ACHN (cell line): ENCODE data around the gene SEC14L3.
A peak's percentile ranks its signal among the peaks of the same experiment; 100 is the strongest.
"Not testable (repeated sequence)": the region's sequence is repeated elsewhere in the genome, so short reads cannot be mapped to it uniquely, and the experiment has no call there.

ENCODE experiments used
- DNase-seq: peaks from one replicate; pipeline ENCODE4 v3.0.0-alpha.2; 2015
- in situ Hi-C: cut with HindIII; loops from 2 replicates; pipeline ENCODE4 v1.10.0; 2017; ENCODE audit warnings: low sequenced_read_pairs, low pct_ligation_motif_present, low pct_unique_long_range_greater_than_20kb

SEC14L3 gene

DNA sequence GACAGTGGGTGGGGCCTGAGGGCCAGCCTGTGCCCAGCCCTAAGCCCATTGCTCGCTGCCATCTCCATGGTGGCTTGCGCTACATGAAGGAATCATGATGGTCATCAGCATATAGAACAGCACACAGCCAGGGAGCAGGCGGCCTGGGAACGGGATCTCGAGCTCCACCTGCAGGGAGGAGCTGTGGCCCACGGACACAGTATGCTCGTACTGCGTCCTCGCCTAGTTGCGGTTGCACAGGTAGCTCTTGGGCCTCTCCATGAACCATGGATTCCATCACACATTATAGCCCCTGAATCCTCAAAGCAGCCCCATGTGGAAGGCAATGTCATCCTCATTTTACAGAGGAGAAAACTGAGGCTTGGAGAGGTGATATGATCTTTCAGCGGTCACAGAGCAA, 18.6 kb upstream of the SEC14L3 start:
- in situ Hi-C loops: no loop called here
- no peak for DNase-seq

DNA sequence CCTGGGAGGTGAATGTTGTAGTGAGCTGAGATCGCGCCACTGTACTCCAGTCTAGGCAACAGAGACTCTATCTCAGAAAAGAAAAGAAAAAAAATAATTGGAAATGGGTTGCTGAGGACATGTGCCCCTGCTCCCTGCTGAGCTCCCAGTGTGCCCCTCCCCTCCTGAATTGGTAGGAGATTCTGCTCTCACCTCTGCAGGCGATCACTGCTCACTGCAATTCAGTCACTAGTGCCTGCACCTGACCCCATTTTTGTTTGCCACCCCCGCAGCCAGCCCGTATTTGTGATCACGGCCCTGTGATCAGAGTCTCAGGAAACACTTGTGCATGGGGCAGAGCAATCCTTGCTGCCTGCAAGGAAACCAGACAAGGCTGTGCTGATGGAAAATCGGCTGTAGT, 16.3 kb upstream of the SEC14L3 start:
- no peak for DNase-seq
- in situ Hi-C loops: no loop called here

DNA sequence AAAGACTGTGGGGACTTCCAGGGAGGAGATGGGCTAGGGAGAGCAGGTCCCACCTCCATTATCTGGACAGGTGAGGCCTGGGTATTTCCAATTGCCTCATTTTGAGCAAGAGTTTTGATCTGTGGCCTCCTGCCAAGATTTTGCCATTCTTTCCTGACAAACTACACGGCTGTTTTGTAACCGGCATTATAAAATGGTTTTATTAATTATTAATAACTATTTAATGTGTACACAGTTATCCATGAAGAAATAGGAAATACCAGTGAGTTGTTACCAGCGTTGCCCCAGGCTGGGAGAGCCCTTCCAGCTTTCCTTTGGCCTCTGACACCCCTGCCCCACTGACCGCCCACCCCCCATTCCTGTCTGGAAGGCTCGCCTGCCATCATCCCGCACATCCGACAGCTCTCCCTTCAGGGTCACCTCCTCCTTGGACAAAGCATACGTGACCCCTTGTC, 14.9 kb upstream of the SEC14L3 start:
- in situ Hi-C loops: no loop called here
- no peak for DNase-seq

DNA sequence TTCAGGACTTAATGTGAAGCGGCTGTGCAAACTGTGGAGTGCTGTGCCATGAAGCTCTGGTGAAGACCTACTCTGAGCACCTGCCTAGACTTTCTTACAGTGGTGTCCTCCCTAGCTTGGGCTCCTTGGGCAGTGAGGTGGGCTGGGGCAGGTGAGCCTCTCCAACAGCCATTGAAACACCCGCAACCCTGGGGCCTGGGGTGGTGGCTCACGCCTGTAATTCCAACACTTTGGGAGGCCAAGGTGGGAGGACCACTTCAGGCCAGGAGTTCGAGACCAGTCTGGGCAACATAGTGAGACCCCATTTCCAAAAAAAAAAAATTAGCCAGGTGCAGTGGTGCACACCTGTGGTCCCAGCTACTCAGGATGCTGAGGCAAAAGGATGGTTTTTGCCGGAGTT, 14.3 kb upstream of the SEC14L3 start:
- in situ Hi-C loops: no loop called here
- DNase-seq: no peak

DNA sequence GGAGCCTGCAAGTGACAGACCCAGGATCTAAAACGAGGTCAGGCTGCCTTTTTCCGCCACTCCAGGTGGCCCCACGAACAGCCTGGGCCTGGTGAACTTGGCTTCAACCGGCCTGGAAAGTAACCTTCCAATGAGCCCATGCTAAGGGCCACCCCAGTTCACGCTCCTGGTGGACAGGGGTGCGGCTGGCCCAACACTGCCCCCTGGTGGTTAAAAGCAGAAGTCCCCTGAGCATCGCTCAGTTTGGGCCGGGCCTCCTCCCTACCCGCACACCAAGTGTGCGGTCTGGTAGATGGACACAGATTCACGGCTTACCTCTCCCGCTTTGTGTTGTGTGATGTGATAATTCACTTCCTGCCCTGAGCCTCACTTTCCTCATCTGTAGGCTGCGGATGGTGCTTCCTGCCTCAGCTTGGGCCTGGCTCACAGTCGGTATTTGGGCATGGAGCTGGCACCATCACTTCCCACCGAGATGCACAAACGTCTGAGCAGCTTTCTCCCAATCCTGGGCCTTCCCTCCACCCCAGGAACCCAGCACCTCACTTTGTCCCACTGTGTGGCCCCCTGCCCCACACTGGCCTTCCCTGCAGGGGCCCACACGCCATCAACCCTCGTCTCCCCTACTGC, 13.7 kb upstream of the SEC14L3 start:
- peak; percentile 47 for DNase-seq
- in situ Hi-C loops: no loop called here

DNA sequence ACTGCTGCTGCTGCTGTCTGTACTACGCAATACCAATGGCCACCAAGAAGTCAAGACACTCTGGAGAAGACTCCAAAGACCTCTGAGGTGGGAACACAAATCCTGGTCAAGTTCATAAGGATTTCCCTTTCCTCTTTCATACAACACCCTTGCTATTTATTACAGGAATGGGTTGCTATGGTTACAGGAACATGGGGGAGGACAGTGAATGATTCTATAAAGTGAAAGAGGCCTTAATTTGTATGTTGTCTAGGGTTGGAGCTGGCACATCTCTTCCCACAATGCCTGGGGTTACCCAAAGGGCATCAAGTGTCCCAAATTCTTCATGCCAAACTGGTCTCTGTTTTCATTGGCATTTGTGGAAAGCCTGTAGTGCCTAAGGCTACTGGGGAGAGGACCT, 11.4 kb upstream of the SEC14L3 start:
- DNase-seq: no peak
- in situ Hi-C loops: no loop called here

DNA sequence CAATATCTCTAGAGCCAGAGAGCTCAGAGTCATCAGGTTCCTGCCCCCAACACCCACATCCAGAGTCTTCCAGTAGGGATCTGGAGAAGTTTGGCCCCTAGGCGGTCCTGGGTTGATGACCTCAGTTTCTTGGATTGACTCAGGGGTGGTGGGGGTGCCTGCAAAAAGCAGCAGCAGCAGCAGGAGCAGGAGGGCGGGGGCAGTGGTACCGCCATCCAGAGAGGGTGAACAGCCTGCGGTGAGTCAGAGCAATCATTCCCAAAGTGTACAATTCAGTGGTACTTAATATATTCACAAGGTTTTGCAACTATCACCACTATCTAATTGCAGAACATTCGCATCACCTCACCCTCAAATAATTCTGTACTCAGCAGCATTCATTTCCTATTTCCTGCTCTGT, 9.9 kb upstream of the SEC14L3 start:
- no peak for DNase-seq
- in situ Hi-C loops: no loop called here

DNA sequence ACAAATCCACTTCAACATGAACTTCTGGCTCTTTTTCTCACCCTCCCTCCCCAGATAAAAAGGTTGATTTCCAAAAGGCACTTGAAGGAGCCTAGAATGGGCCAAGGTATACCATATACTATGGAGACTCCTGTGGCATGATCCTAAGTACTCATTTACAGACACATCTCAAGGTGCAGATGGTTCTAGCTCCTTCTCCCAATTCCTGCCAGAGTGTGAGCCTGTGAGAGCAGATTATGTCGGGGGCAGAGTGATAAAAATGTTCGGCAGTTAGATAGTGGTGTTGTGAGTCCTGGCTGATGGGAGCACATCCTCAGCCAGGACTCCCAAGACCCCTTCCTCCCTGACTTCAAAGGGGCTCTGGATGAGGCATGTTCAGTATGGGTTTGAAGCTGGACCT, 8.2 kb upstream of the SEC14L3 start:
- no peak for DNase-seq
- in situ Hi-C loops: no loop called here

DNA sequence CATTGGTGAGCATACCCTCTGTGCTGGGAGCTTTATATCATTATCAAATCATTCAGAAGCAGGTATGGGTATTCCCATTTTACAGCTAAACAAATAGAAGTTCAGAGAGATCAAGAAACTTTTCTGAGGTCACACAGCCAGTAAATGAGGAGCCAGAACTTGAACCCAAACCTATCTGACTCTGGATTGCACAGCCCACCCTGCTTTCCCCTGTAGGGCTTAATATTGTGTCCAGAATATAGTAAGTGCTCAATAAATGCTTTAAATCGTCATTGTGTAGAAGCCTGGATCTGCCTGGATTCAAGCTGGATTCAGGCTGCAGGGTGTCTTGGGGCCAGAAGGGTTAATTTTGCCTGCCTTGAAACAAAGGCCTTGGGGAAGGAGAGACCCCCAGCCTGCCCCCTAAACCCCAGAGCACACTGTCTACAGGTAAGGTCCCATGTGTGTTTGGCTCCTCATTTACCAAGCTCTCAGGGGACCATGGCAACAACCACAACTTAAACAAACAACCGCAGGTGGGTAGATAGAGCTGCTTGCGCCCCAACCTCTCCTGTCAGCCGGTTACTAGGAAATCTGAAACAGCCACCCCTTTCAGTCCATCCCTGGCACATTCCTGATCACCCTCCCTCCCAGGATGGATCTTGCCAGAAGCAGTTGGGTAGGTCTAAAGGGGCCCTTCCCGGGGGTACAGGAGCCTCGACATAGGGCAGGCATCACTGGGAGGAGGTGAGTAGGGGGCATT, 3.0 kb upstream of the SEC14L3 start:
- no peak for DNase-seq
- in situ Hi-C loops: no loop called here

DNA sequence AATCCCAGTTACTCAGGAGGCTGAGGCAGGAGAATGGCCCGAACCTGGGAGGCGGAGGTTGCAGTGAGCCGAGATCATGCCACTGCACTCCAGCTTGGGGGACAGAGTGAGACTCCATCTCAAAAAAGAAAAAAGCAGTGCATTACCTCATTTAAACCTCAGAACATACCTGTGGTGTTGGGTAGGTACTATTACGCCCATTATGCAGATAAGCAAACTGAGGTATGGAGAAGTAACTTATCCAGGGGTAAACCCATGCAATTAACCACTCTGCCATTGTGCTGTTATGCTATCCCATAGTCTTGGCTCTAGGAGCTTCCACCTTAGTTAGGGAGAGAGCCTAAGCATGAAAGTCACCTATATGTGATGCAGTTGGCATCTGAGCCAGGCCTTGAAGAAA, 2.3 kb upstream of the SEC14L3 start:
- DNase-seq: no peak
- in situ Hi-C loops: no loop called here

DNA sequence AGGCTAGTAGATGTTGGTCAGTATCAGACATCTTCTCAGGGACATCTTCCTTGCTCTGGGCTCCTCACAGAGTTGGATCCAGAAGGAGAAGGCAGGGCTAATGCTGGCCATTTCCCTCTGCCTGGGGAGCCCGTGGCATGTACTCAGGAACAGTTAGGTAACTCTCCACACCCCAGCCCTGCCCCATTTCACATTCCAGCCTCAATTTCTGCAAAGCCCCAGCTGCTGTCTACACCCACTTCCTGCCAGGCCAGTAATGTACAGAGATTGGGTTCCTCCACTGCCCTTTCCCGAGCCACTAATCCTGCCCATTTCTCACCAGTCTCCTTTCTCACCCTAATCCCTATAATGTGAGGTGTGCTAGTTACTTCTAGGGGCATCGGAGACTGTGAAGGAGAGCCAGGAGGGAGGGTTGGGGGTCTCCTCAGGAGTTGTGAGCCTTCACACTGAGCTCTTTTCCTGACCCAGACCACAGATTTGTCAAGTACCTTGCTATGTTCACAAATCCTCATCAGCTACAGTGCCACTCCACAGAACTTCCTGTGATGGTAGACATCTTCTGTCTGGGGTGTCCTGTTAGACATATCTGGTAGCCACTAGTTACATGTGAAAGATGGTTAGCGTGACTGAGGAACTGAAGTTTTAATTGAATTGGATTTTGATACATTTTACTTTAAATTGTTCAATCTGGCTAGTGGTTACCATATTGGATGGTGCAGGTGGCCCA, 1.3 kb upstream of the SEC14L3 start:
- no peak for DNase-seq
- in situ Hi-C loops: no loop called here

DNA sequence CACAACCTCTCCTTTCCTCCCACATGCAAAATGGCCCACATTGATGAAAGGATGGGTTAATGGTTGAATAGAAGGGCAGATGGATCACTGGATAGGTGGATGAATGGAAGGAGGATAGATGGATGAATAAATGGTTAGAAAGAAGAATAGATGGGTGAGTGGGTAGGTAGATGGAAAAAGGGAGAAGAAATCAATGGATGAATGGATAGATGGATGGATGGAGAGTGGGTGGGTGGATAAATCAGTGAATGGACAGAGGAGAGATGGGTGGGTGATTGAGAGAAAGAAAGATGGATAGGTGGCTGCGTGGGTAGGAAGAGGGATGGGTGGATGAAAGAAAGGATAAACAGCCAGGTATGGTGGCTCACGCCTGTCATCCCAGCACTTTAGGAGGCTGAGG, 1.2 kb downstream of the SEC14L3 start:
- no peak for DNase-seq
- in situ Hi-C loops: no loop called here

DNA sequence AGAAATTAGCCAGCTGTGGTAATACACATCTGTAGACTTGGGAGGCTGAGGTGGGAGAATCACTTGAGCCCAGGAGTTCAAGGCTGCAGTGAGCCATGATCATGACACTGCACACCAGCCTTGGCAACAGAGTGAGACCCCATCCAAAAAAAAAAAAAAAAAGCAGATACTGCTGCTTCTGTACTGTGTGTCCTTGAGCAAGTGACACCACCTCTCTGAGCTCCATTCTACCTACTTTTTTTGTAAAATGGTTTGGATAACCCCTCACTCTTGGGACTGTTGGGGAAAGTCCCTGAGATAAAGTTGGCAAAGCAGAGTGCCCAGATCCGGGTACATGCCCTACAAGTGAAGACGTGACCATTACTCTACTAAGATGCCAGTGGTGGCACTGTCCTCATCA, 2.7 kb downstream of the SEC14L3 start:
- in situ Hi-C loops: no loop called here
- no peak for DNase-seq

DNA sequence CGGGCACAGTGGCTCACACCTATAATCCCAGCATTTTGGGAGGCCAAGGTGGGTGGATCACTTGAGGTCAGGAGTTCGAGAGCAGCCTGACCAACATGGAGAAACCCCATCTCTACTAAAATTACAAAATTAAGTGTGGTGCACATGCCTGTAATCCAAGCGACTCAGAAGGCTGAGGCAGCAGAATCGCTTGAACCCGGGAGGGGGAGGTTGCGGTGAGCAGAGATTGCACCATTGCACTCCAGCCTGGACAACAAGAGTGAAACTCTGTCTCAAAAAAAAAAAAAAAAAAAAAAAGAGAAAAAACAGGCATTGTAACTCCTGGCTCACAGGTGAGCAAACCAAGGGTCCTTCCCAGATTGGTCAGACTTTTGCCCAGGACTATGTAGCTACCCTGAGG, 11.3 kb downstream of the SEC14L3 start:
- in situ Hi-C loops, DNase-seq: not testable (repeated sequence)

DNA sequence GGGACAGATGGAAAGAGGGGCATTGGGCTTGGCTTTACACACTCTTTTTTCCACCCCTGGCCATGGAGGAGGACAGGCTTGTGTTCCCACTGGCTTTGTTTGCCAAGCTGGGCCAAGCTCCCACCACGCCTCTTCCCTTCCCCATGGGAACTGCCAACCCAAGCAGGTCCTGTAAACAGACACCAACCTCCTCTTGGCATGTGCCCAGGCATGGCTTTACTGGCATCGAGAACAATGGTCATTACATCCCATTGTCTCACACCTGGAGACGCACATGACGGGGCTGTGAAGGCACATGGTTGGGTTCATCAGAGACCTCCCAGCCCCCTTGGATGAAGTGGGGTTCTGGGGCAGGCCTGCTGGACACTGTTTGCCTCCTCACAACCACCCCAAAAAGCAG, 11.7 kb downstream of the SEC14L3 start:
- in situ Hi-C loops: no loop called here
- no peak for DNase-seq

DNA sequence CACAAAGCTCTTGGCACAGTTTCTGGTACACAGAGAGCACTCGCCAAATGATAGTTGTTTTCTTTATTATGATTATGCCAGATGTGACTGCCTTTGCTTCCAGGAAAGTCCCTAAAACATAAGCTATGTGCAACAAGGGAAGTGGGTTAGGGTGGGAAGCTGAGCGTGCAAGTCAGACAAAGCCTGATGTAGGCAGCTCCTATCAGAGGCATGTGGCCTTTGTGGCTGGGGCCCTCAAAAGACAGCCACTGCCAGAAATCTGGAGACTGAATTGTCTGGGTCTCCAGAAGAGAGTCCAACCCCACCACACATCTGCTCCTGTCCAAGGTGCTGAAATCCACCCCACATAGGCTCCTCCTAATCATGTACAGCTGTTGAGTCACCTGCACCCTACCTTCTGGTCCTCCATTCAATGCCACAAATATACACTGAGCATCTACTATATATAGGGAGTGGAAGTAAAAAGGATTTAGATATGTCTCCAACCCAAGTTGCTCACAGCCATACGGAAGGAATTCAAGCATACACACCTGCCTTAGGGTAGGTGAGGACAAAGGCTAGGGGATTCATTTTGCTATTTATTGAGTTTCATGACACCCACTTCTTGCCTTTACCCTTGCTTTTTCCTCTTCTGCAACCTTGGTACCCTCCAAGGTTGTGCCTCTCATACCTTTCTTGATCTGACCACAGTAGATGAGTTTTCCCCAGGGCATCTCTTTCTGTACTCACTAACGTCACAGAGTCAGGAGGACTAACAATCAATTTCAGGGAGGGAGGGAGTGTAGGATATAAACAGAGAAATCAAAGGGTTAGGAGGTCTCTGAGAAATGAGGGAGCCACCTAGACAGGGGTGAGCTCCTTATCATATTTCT, 12.4 kb downstream of the SEC14L3 start:
- peak; percentile 30 for DNase-seq
- in situ Hi-C loops: no loop called here

DNA sequence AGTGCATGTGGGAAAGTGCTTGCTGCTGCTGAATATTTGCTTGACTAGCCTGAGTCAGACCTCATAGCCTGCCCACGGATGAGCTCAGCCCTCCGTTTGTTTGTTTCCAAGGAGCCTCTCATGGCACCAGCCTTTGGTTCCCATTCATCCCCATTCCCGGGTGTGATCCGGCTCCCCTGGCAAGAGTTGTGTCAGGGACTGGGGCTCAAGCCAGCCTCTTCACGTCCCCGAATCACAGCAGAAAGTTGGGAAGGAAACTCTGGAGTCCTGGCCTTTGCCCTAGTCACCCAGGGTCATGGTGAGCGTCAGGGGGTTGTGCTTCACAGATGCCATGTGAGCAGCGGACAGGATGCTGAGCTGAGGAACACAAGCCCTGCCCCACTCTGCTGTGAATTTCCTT, 13.8 kb downstream of the SEC14L3 start:
- DNase-seq: no peak
- in situ Hi-C loops: no loop called here

DNA sequence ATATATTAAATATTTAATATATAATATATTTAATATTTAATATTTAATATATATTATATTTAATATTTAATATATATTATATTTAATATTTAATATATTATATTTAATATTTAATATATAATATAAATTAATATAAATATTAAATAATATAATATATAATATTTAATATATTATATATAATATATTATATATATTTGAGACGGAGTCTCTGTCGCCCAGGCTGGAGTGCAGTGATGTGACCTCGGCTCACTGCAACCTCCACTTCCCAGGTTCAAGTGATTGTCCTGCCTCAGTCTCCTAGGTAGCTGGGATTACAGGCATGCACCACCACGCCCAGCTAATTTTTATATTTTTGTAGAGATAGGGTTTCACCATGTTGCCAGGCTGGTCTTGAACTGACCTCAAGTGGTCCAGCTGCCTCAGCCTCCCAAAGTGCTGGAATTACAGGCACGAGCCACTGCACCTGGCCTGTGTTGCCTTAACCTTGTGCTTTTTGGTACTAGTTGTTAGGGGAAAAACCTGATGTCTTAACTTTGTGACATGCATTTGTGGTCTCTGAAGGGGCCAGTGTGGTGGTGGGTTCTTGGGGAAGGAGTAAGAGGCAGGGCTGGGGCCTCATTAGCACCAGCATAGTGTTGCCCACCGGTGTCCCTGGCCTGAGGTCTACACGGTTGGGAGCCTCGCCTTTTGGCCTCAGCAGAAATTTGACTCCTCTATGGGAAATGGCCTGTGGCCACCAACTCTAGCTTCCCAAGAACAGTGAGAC, 16.6 kb downstream of the SEC14L3 start:
- in situ Hi-C loops: no loop called here

More for the DNA sequence above, 16.6 kb downstream of the SEC14L3 start:
- no peak for DNase-seq
